Measurements from ENCODE around the gene STAT5A. TPM values are rescaled to one million over a fixed set of nuclear protein-coding genes. Genes with fewer than 3 reads are reported as not detected.

STAT5A gene
- total RNA-seq, 1 donor from 2014 or later = 0.77 TPM

GRCh38 chr17:42340691-42341127 lies 52.4 kb downstream of the STAT5A start:
- H4K20me1 ChIP-seq (ENCODE audit: insufficient read depth, low read length) = peaks cover 60% of the 10 kb centered on the region
- H3K36me3 ChIP-seq (ENCODE audit: insufficient read depth, low read length) = peaks cover 25% of the 10 kb centered on the region
- no peaks in the 10 kb centered on the region for H3K9me3 ChIP-seq (ENCODE audit: insufficient read depth, low read depth, low read length)
- no peaks in the 10 kb centered on the region for H3K79me2 ChIP-seq (ENCODE audit: insufficient read depth, low read length)
- no peak overlapping the region for H3K9ac ChIP-seq (ENCODE audit: low read length)
- peaks cover 19% of the 10 kb centered on the region for H3K4me1 Mint-ChIP-seq (ENCODE audit: low read depth, unreplicated experiment)
- TF ChIP-seq EZH2 (IDR thresholded peaks at IDR 0.05; ENCODE audit: insufficient read depth, low read length) (no peak), CTCF (IDR thresholded peaks at IDR 0.05; ENCODE audit: insufficient read depth, low read depth, low read length) (no peak)
- H3K36me3 Mint-ChIP-seq (ENCODE audit: low read depth, unreplicated experiment) = peaks cover 39% of the 10 kb centered on the region
- no peaks in the 10 kb centered on the region for H3K27me3 Mint-ChIP-seq (ENCODE audit: low read depth, unreplicated experiment)
- no peaks in the 10 kb centered on the region for H3K27me3 ChIP-seq (ENCODE audit: insufficient read depth, low read length)
- H3K4me3 ChIP-seq (ENCODE audit: insufficient read depth, low read depth, low read length) = no peak overlapping the region
- FAIRE-seq = no peak
- H3K9me3 Mint-ChIP-seq (ENCODE audit: unreplicated experiment) = no peaks in the 10 kb centered on the region
- H3K27ac ChIP-seq (ENCODE audit: low read depth, low read length) = no peak overlapping the region
- no peak overlapping the region for H2AFZ ChIP-seq (ENCODE audit: low read depth, low read length)
- peak overlapping the region; percentile 9 for H3K27ac Mint-ChIP-seq (ENCODE audit: unreplicated experiment)
- H3K4me2 ChIP-seq (ENCODE audit: low read length) = no peak overlapping the region
- peaks cover 14% of the 10 kb centered on the region for H3K4me1 ChIP-seq (ENCODE audit: insufficient read depth, low read length)
- no peak overlapping the region for H3K4me3 Mint-ChIP-seq (ENCODE audit: unreplicated experiment)
- DNase-seq (ENCODE audit: low read depth) = no peak

DNA sequence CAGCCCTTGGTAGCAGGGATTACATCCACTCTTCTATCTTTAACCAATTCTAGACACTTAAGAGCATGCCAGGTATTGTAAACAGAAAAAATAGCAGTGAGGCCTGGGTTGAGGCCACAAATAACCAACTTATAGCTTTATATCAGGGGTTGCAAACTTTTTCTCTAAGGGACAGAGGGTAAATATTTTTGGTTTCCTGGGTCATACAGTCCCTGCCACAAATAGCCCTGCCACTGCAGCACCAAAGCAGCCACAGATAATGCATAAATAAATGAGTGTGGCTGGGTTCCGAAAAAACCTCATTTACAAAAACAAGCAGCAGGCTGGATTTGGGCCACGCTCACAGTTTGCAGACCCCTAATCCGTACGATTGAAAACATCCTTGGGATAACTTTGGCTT lies 53.3 kb downstream of the STAT5A start:
- Histone ChIP-seq H3K36me3 (ENCODE audit: insufficient read depth, low read length) (peaks cover 23% of the 10 kb centered on the region), H3K4me3 (ENCODE audit: insufficient read depth, low read depth, low read length) (no peak overlapping the region), H3K27me3 (ENCODE audit: insufficient read depth, low read length) (no peaks in the 10 kb centered on the region), H2AFZ (ENCODE audit: low read depth, low read length) (no peak overlapping the region), H3K4me2 (ENCODE audit: low read length) (no peak overlapping the region), H3K79me2 (ENCODE audit: insufficient read depth, low read length) (peaks cover 7% of the 10 kb centered on the region), H3K27ac (ENCODE audit: low read depth, low read length) (no peak overlapping the region), H3K9ac (ENCODE audit: low read length) (no peak overlapping the region), H4K20me1 (ENCODE audit: insufficient read depth, low read length) (peaks cover 62% of the 10 kb centered on the region), H3K9me3 (ENCODE audit: insufficient read depth, low read depth, low read length) (no peaks in the 10 kb centered on the region), H3K4me1 (ENCODE audit: insufficient read depth, low read length) (peaks cover 18% of the 10 kb centered on the region)
- Mint-ChIP-seq H3K36me3 (ENCODE audit: low read depth, unreplicated experiment) (peaks cover 39% of the 10 kb centered on the region), H3K9me3 (ENCODE audit: unreplicated experiment) (no peaks in the 10 kb centered on the region), H3K27me3 (ENCODE audit: low read depth, unreplicated experiment) (no peaks in the 10 kb centered on the region), H3K4me3 (ENCODE audit: unreplicated experiment) (no peak overlapping the region), H3K27ac (ENCODE audit: unreplicated experiment) (peak overlapping the region; percentile 9), H3K4me1 (ENCODE audit: low read depth, unreplicated experiment) (peaks cover 21% of the 10 kb centered on the region)
- DNase-seq (ENCODE audit: low read depth) (no peak), FAIRE-seq (no peak)
- TF ChIP-seq EZH2 (IDR thresholded peaks at IDR 0.05; ENCODE audit: insufficient read depth, low read length) = no peak
- no peak for TF ChIP-seq CTCF (IDR thresholded peaks at IDR 0.05; ENCODE audit: insufficient read depth, low read depth, low read length)

- DNase-seq (ENCODE audit: low read depth) (peak; percentile 67), FAIRE-seq (no peak)
- Histone ChIP-seq H3K27me3 (ENCODE audit: insufficient read depth, low read length) (no peaks in the 10 kb centered on the region), H3K4me2 (ENCODE audit: low read length) (peak overlapping the region; percentile 23), H3K4me3 (ENCODE audit: insufficient read depth, low read depth, low read length) (no peak overlapping the region), H3K4me1 (ENCODE audit: insufficient read depth, low read length) (peaks cover 21% of the 10 kb centered on the region), H3K9ac (ENCODE audit: low read length) (no peak overlapping the region), H4K20me1 (ENCODE audit: insufficient read depth, low read length) (peaks cover 66% of the 10 kb centered on the region), H3K79me2 (ENCODE audit: insufficient read depth, low read length) (peaks cover 8% of the 10 kb centered on the region), H3K9me3 (ENCODE audit: insufficient read depth, low read depth, low read length) (no peaks in the 10 kb centered on the region), H3K27ac (ENCODE audit: low read depth, low read length) (no peak overlapping the region), H3K36me3 (ENCODE audit: insufficient read depth, low read length) (peaks cover 18% of the 10 kb centered on the region), H2AFZ (ENCODE audit: low read depth, low read length) (no peak overlapping the region)
- Mint-ChIP-seq H3K9me3 (ENCODE audit: unreplicated experiment) (no peaks in the 10 kb centered on the region), H3K36me3 (ENCODE audit: low read depth, unreplicated experiment) (peaks cover 37% of the 10 kb centered on the region), H3K27me3 (ENCODE audit: low read depth, unreplicated experiment) (no peaks in the 10 kb centered on the region), H3K4me3 (ENCODE audit: unreplicated experiment) (peak overlapping the region; percentile 40), H3K4me1 (ENCODE audit: low read depth, unreplicated experiment) (peaks cover 25% of the 10 kb centered on the region), H3K27ac (ENCODE audit: unreplicated experiment) (no peak overlapping the region)
- no peak for TF ChIP-seq EZH2 (IDR thresholded peaks at IDR 0.05; ENCODE audit: insufficient read depth, low read length)
- no peak for TF ChIP-seq CTCF (IDR thresholded peaks at IDR 0.05; ENCODE audit: insufficient read depth, low read depth, low read length)
Observed at GRCh38 chr17:42342242-42343008, 54.1 kb downstream of the STAT5A start.

Measured in astrocyte (in vitro differentiated cells and primary cell).